Measurements from ENCODE around the gene CCDC77.

The CCDC77 gene

GRCh38 chr12:484096-484495 lies 82.7 kb downstream of the CCDC77 start:
- no peak for DNase-seq

GRCh38 chr12:490260-490659 lies 88.8 kb downstream of the CCDC77 start:
- DNase-seq, result no peak
